Chondrocyte (in vitro differentiated cells): Measurements from ENCODE around the gene THAP12. TPM values are rescaled to one million over a fixed set of nuclear protein-coding genes. Genes with fewer than 3 reads are reported as not detected.

Experiments used
- DNase-seq: peaks from one replicate; pipeline ENCODE4 v3.0.0; 2021; ENCODE audit warnings: mixed read lengths, low spot score
- H3K27ac Mint-ChIP-seq: one replicate; pipeline ENCODE4 v1.8.0; 2021; ENCODE audit warnings: mild to moderate bottlenecking, moderate library complexity, mixed read lengths; ENCODE audit not compliant: unreplicated experiment
- H3K27me3 Mint-ChIP-seq: 2 replicates; pipeline ENCODE4 v1.8.0; 2021; ENCODE audit warnings: low read depth, mixed read lengths
- H3K36me3 Mint-ChIP-seq: 2 replicates; pipeline ENCODE4 v1.8.0; 2021; ENCODE audit warnings: low read depth, mixed read lengths
- H3K4me1 Mint-ChIP-seq: 2 replicates; pipeline ENCODE4 v1.8.0; 2021; ENCODE audit warnings: low read depth, mild to moderate bottlenecking, mixed read lengths
- H3K4me3 Mint-ChIP-seq: one replicate; pipeline ENCODE4 v1.8.0; 2021; ENCODE audit warnings: mild to moderate bottlenecking, moderate library complexity, mixed read lengths; ENCODE audit not compliant: unreplicated experiment
- H3K9me3 Mint-ChIP-seq: 2 replicates; pipeline ENCODE4 v1.8.0; 2021; ENCODE audit warnings: low read depth, mixed read lengths
- total RNA-seq: library from RNA; stranded (reverse); gene quantifications from 3 replicates; pipeline ENCODE4 v1.2.1, GENCODE V29; 2021
- TF ChIP-seq, protein P1 (sequence below): fragments of 200-600 bp; sonication (generic); IDR thresholded peaks from 2 replicates; pipeline ENCODE4 v1.5.0; 2021; ENCODE audit warnings: antibody characterized with exemption, mild to moderate bottlenecking, moderate library complexity

Gene THAP12
- total RNA-seq, 1 donor from 2014 or later: 32.8 TPM

GRCh38 chr11:76303399-76303798 is 77.5 kb downstream of the THAP12 start:
- Mint-ChIP-seq H3K4me1 (no peaks in the 10 kb centered on the region), H3K9me3 (no peaks in the 10 kb centered on the region), H3K27ac (no peak overlapping the region), H3K4me3 (no peak overlapping the region), H3K27me3 (peaks cover 15% of the 10 kb centered on the region), H3K36me3 (no peaks in the 10 kb centered on the region)
- TF ChIP-seq, protein P1, sequence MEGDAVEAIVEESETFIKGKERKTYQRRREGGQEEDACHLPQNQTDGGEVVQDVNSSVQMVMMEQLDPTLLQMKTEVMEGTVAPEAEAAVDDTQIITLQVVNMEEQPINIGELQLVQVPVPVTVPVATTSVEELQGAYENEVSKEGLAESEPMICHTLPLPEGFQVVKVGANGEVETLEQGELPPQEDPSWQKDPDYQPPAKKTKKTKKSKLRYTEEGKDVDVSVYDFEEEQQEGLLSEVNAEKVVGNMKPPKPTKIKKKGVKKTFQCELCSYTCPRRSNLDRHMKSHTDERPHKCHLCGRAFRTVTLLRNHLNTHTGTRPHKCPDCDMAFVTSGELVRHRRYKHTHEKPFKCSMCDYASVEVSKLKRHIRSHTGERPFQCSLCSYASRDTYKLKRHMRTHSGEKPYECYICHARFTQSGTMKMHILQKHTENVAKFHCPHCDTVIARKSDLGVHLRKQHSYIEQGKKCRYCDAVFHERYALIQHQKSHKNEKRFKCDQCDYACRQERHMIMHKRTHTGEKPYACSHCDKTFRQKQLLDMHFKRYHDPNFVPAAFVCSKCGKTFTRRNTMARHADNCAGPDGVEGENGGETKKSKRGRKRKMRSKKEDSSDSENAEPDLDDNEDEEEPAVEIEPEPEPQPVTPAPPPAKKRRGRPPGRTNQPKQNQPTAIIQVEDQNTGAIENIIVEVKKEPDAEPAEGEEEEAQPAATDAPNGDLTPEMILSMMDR: no peak
- no peak for DNase-seq

DNA sequence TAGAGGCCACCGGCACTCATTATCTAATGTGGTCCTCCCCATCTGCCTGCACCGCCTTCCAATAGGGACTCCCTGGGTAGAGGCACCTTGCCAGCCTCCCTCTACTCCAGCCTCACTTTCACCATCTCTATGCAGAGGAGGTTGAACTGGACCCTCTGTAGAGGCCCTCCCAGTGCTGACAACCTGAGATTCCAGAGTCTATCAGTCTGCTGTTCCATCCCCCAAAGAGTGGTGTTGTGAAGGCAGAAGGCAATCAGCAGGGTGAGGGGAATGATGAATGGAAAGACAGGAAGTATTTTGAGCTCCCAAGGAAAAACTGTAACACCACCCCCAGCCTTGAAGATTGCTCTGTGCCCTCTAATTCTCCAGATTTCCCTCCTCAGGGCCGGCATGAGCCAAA is 77.9 kb downstream of the THAP12 start:
- H3K27ac Mint-ChIP-seq: no peak overlapping the region
- no peaks in the 10 kb centered on the region for H3K9me3 Mint-ChIP-seq
- H3K27me3 Mint-ChIP-seq: peaks cover 15% of the 10 kb centered on the region
- no peaks in the 10 kb centered on the region for H3K4me1 Mint-ChIP-seq
- TF ChIP-seq, protein P1: no peak
- no peak for DNase-seq
- no peak overlapping the region for H3K4me3 Mint-ChIP-seq
- H3K36me3 Mint-ChIP-seq: no peaks in the 10 kb centered on the region

Other genes with a start within 250 kb of the THAP12 start
- 20.7 to 69.4 TPM (median 24.5 TPM) in 3 replicates for gene WNT11, start 174.6 kb downstream of the THAP12 start, total RNA-seq
- 1.9 to 3.9 TPM (median 3.0 TPM) in 3 replicates for gene GVQW3, start 191 bp upstream of the THAP12 start, total RNA-seq
- gene EMSY, start 63.9 kb upstream of the THAP12 start, total RNA-seq: 16.6 to 21.9 TPM (median 17.1 TPM) in 3 replicates